Keratinocyte (primary cell): ENCODE results near the gene RCE1. TPM values are rescaled to one million over a fixed set of nuclear protein-coding genes. Genes with fewer than 3 reads are reported as not detected.

Experiments used
- DNase-seq: peaks from one replicate; pipeline ENCODE4 v3.0.0-alpha.2; 2011; ENCODE audit warnings: low read depth, missing footprints, low spot score
- FAIRE-seq: peaks from 2 replicates; lab custom pipeline; 2011; peaks lifted over from hg19 to GRCh38; lab: Jason Lieb, UNC
- H2AFZ ChIP-seq: 2 replicates; pipeline ENCODE4 v1.6.0; 2012; ENCODE audit warnings: low read length, control low read depth, inconsistent platforms; ENCODE audit not compliant: control insufficient read depth
- H3K27ac ChIP-seq: 2 replicates; pipeline ENCODE4 v1.5.1; 2011; ENCODE audit warnings: low read length; ENCODE audit not compliant: control insufficient read depth, insufficient read depth
- H3K27me3 ChIP-seq: 3 replicates; pipeline ENCODE4 v1.6.0; 2011; ENCODE audit warnings: low read length; ENCODE audit not compliant: control insufficient read depth, insufficient read depth; ENCODE audit errors: extremely low read depth
- H3K36me3 ChIP-seq, 2 experiments: 2 replicates in 1 of 2; 3 replicates in 1 of 2; pipeline ENCODE4 v1.5.1; 2011; ENCODE audit warnings: low read length in 2 of 2, mild to moderate bottlenecking in 1 of 2; ENCODE audit not compliant: control insufficient read depth in 2 of 2, insufficient read depth in 2 of 2; ENCODE audit errors: extremely low read depth in 1 of 2
- H3K4me1 ChIP-seq: 3 replicates; pipeline ENCODE4 v1.5.1; 2011; ENCODE audit warnings: low read length; ENCODE audit not compliant: control insufficient read depth, insufficient read depth; ENCODE audit errors: extremely low read depth
- H3K4me2 ChIP-seq: 3 replicates; pipeline ENCODE4 v1.6.0; 2011; ENCODE audit warnings: low read depth, low read length; ENCODE audit not compliant: control insufficient read depth, insufficient read depth; ENCODE audit errors: extremely low read depth
- H3K4me3 ChIP-seq, 3 experiments: fragments of 200-600 bp in 1 of 3; sonication (generic) in 1 of 3; 2 replicates in 2 of 3; 3 replicates in 1 of 3; pipeline ENCODE4 v1.5.1; 2011 to 2016; ENCODE audit warnings: low read length in 3 of 3, mild to moderate bottlenecking in 3 of 3, control low read depth in 2 of 3, inconsistent platforms in 1 of 3, low read depth in 1 of 3, mixed read lengths in 1 of 3, mixed run types in 1 of 3, moderate library complexity in 1 of 3; ENCODE audit not compliant: control insufficient read depth in 2 of 3, insufficient read depth in 2 of 3; ENCODE audit errors: extremely low read depth in 1 of 3
- H3K79me2 ChIP-seq: 2 replicates; pipeline ENCODE4 v1.6.0; 2012; ENCODE audit warnings: low read length; ENCODE audit not compliant: control insufficient read depth, insufficient read depth
- H3K9ac ChIP-seq: 3 replicates; pipeline ENCODE4 v1.6.0; 2011; ENCODE audit warnings: low read length; ENCODE audit not compliant: control insufficient read depth, insufficient read depth; ENCODE audit errors: extremely low read depth
- H3K9me1 ChIP-seq: 3 replicates; pipeline ENCODE4 v1.6.0; 2011; ENCODE audit warnings: low read length; ENCODE audit not compliant: control insufficient read depth, insufficient read depth; ENCODE audit errors: extremely low read depth
- H3K9me3 ChIP-seq: 2 replicates; pipeline ENCODE4 v1.5.1; 2012; ENCODE audit warnings: low read depth, low read length; ENCODE audit not compliant: control insufficient read depth
- H4K20me1 ChIP-seq: 3 replicates; pipeline ENCODE4 v1.6.0; 2011; ENCODE audit warnings: low read length; ENCODE audit not compliant: control insufficient read depth, insufficient read depth; ENCODE audit errors: extremely low read depth
- CTCF ChIP-seq, 3 experiments: IDR thresholded peaks in 1 of 3; conservative IDR thresholded peaks in 1 of 3; optimal IDR thresholded peaks in 1 of 3; 2 replicates in 2 of 3; 3 replicates in 1 of 3; pipeline versions ENCODE3 to v1.5.1; 2011; ENCODE audit warnings: low read length in 3 of 3, mild to moderate bottlenecking in 3 of 3, moderate library complexity in 2 of 3, control low read depth in 1 of 3, inconsistent platforms in 1 of 3; ENCODE audit not compliant: insufficient read depth in 2 of 3; ENCODE audit errors: extremely low read depth in 1 of 3
- EZH2 ChIP-seq: IDR thresholded peaks from one replicate; pipeline ENCODE4 v1.6.1; 2012; ENCODE audit warnings: inconsistent platforms, mild to moderate bottlenecking, low read length, moderate library complexity
- dilution Hi-C: fragments of 300-500 bp; cut with MboI; formaldehyde crosslinking; loops from one replicate; pipeline ENCODE4 v1.7.0; 2020; ENCODE audit warnings: low sequenced_read_pairs; ENCODE audit not compliant: extremely low pct_ligation_motif_present
- polyA plus RNA-seq, 5 experiments: library from polyadenylated mRNA; depleted of rRNA in 3 of 5; stranded (reverse) in 3 of 5; stranded (forward) in 1 of 5; unstranded in 1 of 5; fragments of >200 nt; gene quantifications; 1 replicate in 1 of 5; 2 replicates in 3 of 5; 3 replicates in 1 of 5; pipeline versions ENCODE4 v1.2.1 to v1.2.3, GENCODE V29; 2011 to 2012; ENCODE audit warnings: missing spikeins in 2 of 5, low read depth in 1 of 5, low replicate concordance in 1 of 5

RCE1 gene
- polyA plus RNA-seq, 1 donor (not counting 4 experiments of a cell fraction or from before 2014, with no cell fraction given): 11.2 TPM

GRCh38 chr11:66810576-66811185 is 32.6 kb upstream of the RCE1 start:
- Histone ChIP-seq H3K79me2 (no peaks in the 10 kb centered on the region), H3K9me1 (no peaks in the 10 kb centered on the region), H3K27ac (no peak overlapping the region), H3K36me3 (peaks cover 0 to 4% of the 10 kb centered on the region in 2 experiments), H3K27me3 (no peaks in the 10 kb centered on the region), H2AFZ (no peak overlapping the region), H3K9ac (no peak overlapping the region), H3K9me3 (no peaks in the 10 kb centered on the region), H4K20me1 (no peaks in the 10 kb centered on the region), H3K4me3 (no peak overlapping the region), H3K4me2 (no peak overlapping the region), H3K4me1 (peaks cover 9% of the 10 kb centered on the region)
- TF ChIP-seq EZH2: no peak
- no peak for TF ChIP-seq CTCF (optimal IDR thresholded peaks at IDR 0.05 in 1 of 3, IDR thresholded peaks at IDR 0.05 in 1 of 3, conservative IDR thresholded peaks at IDR 0.05 in 1 of 3; ENCODE audit: extremely low read depth in 1 of 3, insufficient read depth in 2 of 3, low read length in 3 of 3)
- dilution Hi-C loops: no loop called here
- DNase-seq (no peak), FAIRE-seq (no peak)

- no peaks in the 10 kb centered on the region for H3K27me3 ChIP-seq
- DNase-seq (no peak), FAIRE-seq (no peak)
- no peaks in the 10 kb centered on the region for H3K9me1 ChIP-seq
- no peaks in the 10 kb centered on the region for H3K79me2 ChIP-seq
- no peak overlapping the region for H3K9ac ChIP-seq
- peaks cover 14% of the 10 kb centered on the region for H3K4me1 ChIP-seq
- no peak overlapping the region for H2AFZ ChIP-seq
- H3K27ac ChIP-seq: no peak overlapping the region
- H3K36me3 ChIP-seq: peaks cover 0 to 4% of the 10 kb centered on the region in 2 experiments
- dilution Hi-C loops: no loop called here
- H3K4me2 ChIP-seq: no peak overlapping the region
- no peak overlapping the region for H3K4me3 ChIP-seq
- no peaks in the 10 kb centered on the region for H4K20me1 ChIP-seq
- no peaks in the 10 kb centered on the region for H3K9me3 ChIP-seq
- TF ChIP-seq EZH2: no peak
- TF ChIP-seq CTCF (optimal IDR thresholded peaks at IDR 0.05 in 1 of 3, IDR thresholded peaks at IDR 0.05 in 1 of 3, conservative IDR thresholded peaks at IDR 0.05 in 1 of 3; ENCODE audit: extremely low read depth in 1 of 3, insufficient read depth in 2 of 3, low read length in 3 of 3): no peak
Observed at GRCh38 chr11:66814678-66815077, 28.6 kb upstream of the RCE1 start.
